NB4 (cell line): ENCODE data around the gene TENM4.

Experiments used
- DNase-seq: peaks from one replicate; pipeline ENCODE4 v3.0.0; 2010; ENCODE audit warnings: low read depth
- H3K4me3 ChIP-seq: one replicate; pipeline ENCODE4 v1.5.1; 2011; ENCODE audit warnings: mild to moderate bottlenecking, low read depth, low read length, moderate library complexity
- CTCF ChIP-seq: IDR thresholded peaks from one replicate; pipeline ENCODE4 v1.5.1; 2012; ENCODE audit warnings: low read depth, low read length
- MAX ChIP-seq: IDR thresholded peaks from 2 replicates; pipeline ENCODE4 v1.6.1; 2011; ENCODE audit warnings: low read depth, low read length
- MYC ChIP-seq: IDR thresholded peaks from 2 replicates; pipeline ENCODE4 v1.6.1; 2011; ENCODE audit warnings: low read depth, low read length
- POLR2A ChIP-seq: IDR thresholded peaks from 2 replicates; pipeline ENCODE4 v1.6.1; 2011; ENCODE audit warnings: mild to moderate bottlenecking; ENCODE audit not compliant: insufficient read length; ENCODE audit errors: extremely low read depth

TENM4 gene

GRCh38 chr11:79330651-79331050, 110.2 kb downstream of the TENM4 start:
- DNase-seq, result no peak
- no peak overlapping the region for H3K4me3 ChIP-seq
- no peak for TF ChIP-seq POLR2A
- no peak for TF ChIP-seq MYC
- TF ChIP-seq MAX, result no peak
- no peak for TF ChIP-seq CTCF

GRCh38 chr11:79329561-79329960, 111.3 kb downstream of the TENM4 start:
- DNase-seq, result no peak

GRCh38 chr11:79328402-79328801, 112.4 kb downstream of the TENM4 start:
- no peak for DNase-seq
- TF ChIP-seq MAX (no peak), MYC (no peak), CTCF (no peak), POLR2A (no peak)
- H3K4me3 ChIP-seq, result no peak overlapping the region

More at GRCh38 chr11:79329561-79329960, 111.3 kb downstream of the TENM4 start:
- no peak for TF ChIP-seq CTCF
- TF ChIP-seq MAX, result no peak
- TF ChIP-seq MYC, result no peak
- TF ChIP-seq POLR2A, result no peak
- no peak overlapping the region for H3K4me3 ChIP-seq

GRCh38 chr11:79325851-79326250, 115.0 kb downstream of the TENM4 start:
- DNase-seq, result no peak
- H3K4me3 ChIP-seq, result no peak overlapping the region
- TF ChIP-seq MAX (no peak), POLR2A (no peak), MYC (no peak), CTCF (no peak)

GRCh38 chr11:79321263-79321662, 119.6 kb downstream of the TENM4 start:
- TF ChIP-seq MAX (no peak), POLR2A (no peak), CTCF (no peak), MYC (no peak)
- no peak for DNase-seq
- no peak overlapping the region for H3K4me3 ChIP-seq
